ENCODE results near the gene OGN. TPM values are rescaled to one million over a fixed set of nuclear protein-coding genes. Genes with fewer than 3 reads are reported as not detected.

OGN gene
- total and polyA plus RNA-seq, 12 donors = 2.2 to 25.9 (median 11.3) TPM

GRCh38 chr9:92360083-92360482 is 44.3 kb downstream of the OGN start:
- 79 to 81% methylated on average over 3 of the region's 3 CpGs for WGBS, 2 donors

GRCh38 chr9:92359394-92359995 is 44.9 kb downstream of the OGN start:
- Histone ChIP-seq H3K27ac (peak overlapping the region in 1 of 10 donors; percentile 38), H3K9me3 (peaks cover 0 to 50% (median 20%) of the 10 kb centered on the region in 11 donors), H3K36me3 (peaks cover 0 to 6% (median 0%) of the 10 kb centered on the region in 9 donors), H3K4me1 (peaks cover 0 to 13% (median 0%) of the 10 kb centered on the region in 9 donors), H3K27me3 (no peaks in the 10 kb centered on the region), H3K4me3 (no peak overlapping the region)
- intact Hi-C loops (cut with DNase I) = no loop called here
- WGBS, 2 donors = 29 to 34% methylated on average over 2 of the region's 2 CpGs
- TF ChIP-seq, protein P1, sequence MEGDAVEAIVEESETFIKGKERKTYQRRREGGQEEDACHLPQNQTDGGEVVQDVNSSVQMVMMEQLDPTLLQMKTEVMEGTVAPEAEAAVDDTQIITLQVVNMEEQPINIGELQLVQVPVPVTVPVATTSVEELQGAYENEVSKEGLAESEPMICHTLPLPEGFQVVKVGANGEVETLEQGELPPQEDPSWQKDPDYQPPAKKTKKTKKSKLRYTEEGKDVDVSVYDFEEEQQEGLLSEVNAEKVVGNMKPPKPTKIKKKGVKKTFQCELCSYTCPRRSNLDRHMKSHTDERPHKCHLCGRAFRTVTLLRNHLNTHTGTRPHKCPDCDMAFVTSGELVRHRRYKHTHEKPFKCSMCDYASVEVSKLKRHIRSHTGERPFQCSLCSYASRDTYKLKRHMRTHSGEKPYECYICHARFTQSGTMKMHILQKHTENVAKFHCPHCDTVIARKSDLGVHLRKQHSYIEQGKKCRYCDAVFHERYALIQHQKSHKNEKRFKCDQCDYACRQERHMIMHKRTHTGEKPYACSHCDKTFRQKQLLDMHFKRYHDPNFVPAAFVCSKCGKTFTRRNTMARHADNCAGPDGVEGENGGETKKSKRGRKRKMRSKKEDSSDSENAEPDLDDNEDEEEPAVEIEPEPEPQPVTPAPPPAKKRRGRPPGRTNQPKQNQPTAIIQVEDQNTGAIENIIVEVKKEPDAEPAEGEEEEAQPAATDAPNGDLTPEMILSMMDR (IDR thresholded peaks at IDR 0.05) = no peak
- no peak for DNase-seq
- no peak for ATAC-seq

More at GRCh38 chr9:92360083-92360482, 44.3 kb downstream of the OGN start:
- H3K4me3 ChIP-seq = no peak overlapping the region
- DNase-seq (no peak), ATAC-seq (no peak)
- intact Hi-C loops (cut with DNase I) = no loop called here
- peaks cover 0 to 46% (median 17%) of the 10 kb centered on the region in 11 donors for H3K9me3 ChIP-seq
- TF ChIP-seq, protein P1 (IDR thresholded peaks at IDR 0.05) = no peak
- peaks cover 0 to 5% (median 0%) of the 10 kb centered on the region in 9 donors for H3K36me3 ChIP-seq
- no peaks in the 10 kb centered on the region for H3K27me3 ChIP-seq
- H3K4me1 ChIP-seq = peaks cover 0 to 13% (median 0%) of the 10 kb centered on the region in 9 donors
- H3K27ac ChIP-seq = peak overlapping the region in 1 of 10 donors; percentile 38

DNA sequence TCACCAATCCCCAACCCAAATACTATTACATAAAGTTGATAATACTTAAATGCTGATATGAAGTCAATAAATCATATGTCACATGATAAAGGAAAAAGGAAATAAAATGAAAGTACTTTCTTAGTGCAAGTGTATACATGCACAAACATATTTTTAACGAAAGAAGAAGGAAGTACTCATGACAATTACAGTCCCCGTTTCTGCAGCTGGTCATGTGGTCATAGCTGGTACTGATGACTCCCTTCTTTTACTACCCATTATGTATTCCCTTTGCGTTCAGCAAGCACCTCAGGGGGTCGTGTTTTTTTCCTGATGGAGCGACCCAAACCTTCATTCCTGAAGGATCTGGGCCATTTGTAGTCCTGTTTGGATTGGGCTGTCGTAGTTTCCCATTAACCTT is 51.3 kb downstream of the OGN start:
- H3K27me3 ChIP-seq = no peaks in the 10 kb centered on the region
- no peak for ATAC-seq
- intact Hi-C loops (cut with DNase I) = no loop called here
- no peak for DNase-seq
- peaks cover 0 to 44% (median 19%) of the 10 kb centered on the region in 11 donors for H3K9me3 ChIP-seq
- peaks cover 0 to 15% (median 0%) of the 10 kb centered on the region in 9 donors for H3K36me3 ChIP-seq
- no peak overlapping the region for H3K4me3 ChIP-seq
- TF ChIP-seq, protein P1 (IDR thresholded peaks at IDR 0.05) = no peak
- 91 to 92% methylated on average over 6 of the region's 6 CpGs for WGBS, 2 donors
- H3K4me1 ChIP-seq = peaks cover 0 to 22% (median 0%) of the 10 kb centered on the region in 9 donors
- peak overlapping the region in 1 of 10 donors; percentile 55 for H3K27ac ChIP-seq

DNA sequence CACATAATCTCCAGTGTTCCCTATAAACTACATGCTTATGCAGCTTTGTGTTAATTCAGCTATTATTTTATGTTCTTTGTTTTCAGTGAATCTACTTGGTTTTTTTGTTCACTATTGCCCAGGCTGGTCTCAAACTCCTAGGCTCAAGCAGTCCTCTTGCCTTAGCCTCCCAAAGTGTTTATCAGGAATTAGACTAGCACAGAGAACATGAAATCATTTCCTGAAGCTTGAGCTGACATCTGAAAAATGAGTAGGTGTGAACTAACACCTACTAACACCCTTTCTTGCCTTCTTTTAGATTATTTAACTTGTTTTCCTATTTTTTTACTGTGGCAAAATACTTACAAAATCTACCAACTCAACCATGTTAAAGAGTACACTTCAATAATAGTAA is 53.6 kb downstream of the OGN start:
- Histone ChIP-seq H3K4me3 (no peak overlapping the region), H3K4me1 (peaks cover 0 to 22% (median 0%) of the 10 kb centered on the region in 9 donors), H3K27ac (peak overlapping the region in 9 of 10 donors; percentile 3 to 86 (median 70)), H3K27me3 (no peaks in the 10 kb centered on the region), H3K36me3 (peaks cover 0 to 27% (median 0%) of the 10 kb centered on the region in 9 donors), H3K9me3 (peaks cover 0 to 21% (median 7%) of the 10 kb centered on the region in 11 donors)
- no peak for DNase-seq
- intact Hi-C loops (cut with DNase I) = no loop called here
- ATAC-seq = peak in 3 of 8 donors; percentile 12 to 57 (median 53)
- TF ChIP-seq, protein P1 (IDR thresholded peaks at IDR 0.05) = no peak
